Endothelial cell of umbilical vein (primary cell): Measurements from ENCODE around the gene HMGCL. TPM values are rescaled to one million over a fixed set of nuclear protein-coding genes. Genes with fewer than 3 reads are reported as not detected.
"Not testable (repeated sequence)": the region's sequence is repeated elsewhere in the genome, so short reads cannot be mapped to it uniquely, and the experiment has no call there.

Source experiments
- BruUV-seq: library from RNA; stranded (reverse); fragments of 400-500 nt; replicated peaks from 2 replicates; lab custom pipeline; 2021; lab: Mats Ljungman, UMichigan
- CTCF ChIA-PET: fragments of 300-600, 350-600 bp; sonication (Branson Sonifier 250); formaldehyde crosslinking; loops from one replicate; lab custom pipeline; 2021; ENCODE audit warnings: antibody characterized with exemption, inconsistent platforms; lab: Charles Lee
- POLR2A ChIA-PET: fragments of 300-600, 350-600 bp; sonication (Branson Sonifier 250); formaldehyde crosslinking; loops from one replicate; lab custom pipeline; 2021; ENCODE audit warnings: antibody characterized with exemption, inconsistent platforms; lab: Charles Lee
- DNase-seq: peaks from one replicate; pipeline ENCODE4 v3.0.0-alpha.2; 2011; ENCODE audit warnings: low read depth, low spot score
- FAIRE-seq: peaks from 2 replicates; lab custom pipeline; 2011; peaks lifted over from hg19 to GRCh38; lab: Jason Lieb, UNC
- H2AFZ ChIP-seq: 2 replicates; pipeline ENCODE4 v1.6.0; 2012; ENCODE audit warnings: low read depth, low read length, control low read depth, inconsistent platforms
- H3K27ac ChIP-seq: 2 replicates; pipeline ENCODE4 v1.5.1; 2011; ENCODE audit warnings: low read depth, mild to moderate bottlenecking, control low read depth, low read length, moderate library complexity; ENCODE audit not compliant: insufficient read depth
- H3K27me3 ChIP-seq, 2 experiments: 2 replicates each; pipeline versions ENCODE4 v1.6.0 to v1.6.1; 2011; ENCODE audit warnings: low read length in 2 of 2, mixed read lengths in 1 of 2; ENCODE audit not compliant: control insufficient read depth in 2 of 2, insufficient read depth in 2 of 2
- H3K36me3 ChIP-seq, 2 experiments: 2 replicates in 1 of 2; 3 replicates in 1 of 2; pipeline ENCODE4 v1.5.1; 2011; ENCODE audit warnings: low read length in 2 of 2, mild to moderate bottlenecking in 1 of 2, moderate library complexity in 1 of 2; ENCODE audit not compliant: control insufficient read depth in 2 of 2, insufficient read depth in 2 of 2; ENCODE audit errors: extremely low read depth in 1 of 2
- H3K4me1 ChIP-seq: 3 replicates; pipeline ENCODE4 v1.5.1; 2011; ENCODE audit warnings: mild to moderate bottlenecking, low read length; ENCODE audit not compliant: control insufficient read depth, insufficient read depth; ENCODE audit errors: extremely low read depth
- H3K4me2 ChIP-seq: 2 replicates; pipeline ENCODE4 v1.6.1; 2011; ENCODE audit warnings: low read length, control low read depth, mixed read lengths; ENCODE audit not compliant: insufficient read depth
- H3K4me3 ChIP-seq, 3 experiments: fragments of 200-600 bp in 1 of 3; sonication (generic), shearing (Covaris generic) in 1 of 3; replicated peaks in 1 of 3; 2 replicates each; pipeline ENCODE4 v1.5.1; 2011 to 2016; ENCODE audit warnings: control low read depth in 3 of 3, low read length in 3 of 3, mild to moderate bottlenecking in 2 of 3, inconsistent platforms in 1 of 3, low read depth in 1 of 3, moderate library complexity in 1 of 3; ENCODE audit not compliant: insufficient read depth in 1 of 3
- H3K79me2 ChIP-seq: 2 replicates; pipeline ENCODE4 v1.6.0; 2012; ENCODE audit warnings: low read length, inconsistent platforms; ENCODE audit not compliant: control insufficient read depth, insufficient read depth
- H3K9ac ChIP-seq: replicated peaks from 2 replicates; pipeline ENCODE3; 2011; ENCODE audit warnings: low read length, control low read depth; ENCODE audit not compliant: insufficient read depth; ENCODE audit errors: extremely low read depth
- H3K9me1 ChIP-seq: replicated peaks from 3 replicates; pipeline ENCODE4 v1.6.0; 2011; ENCODE audit warnings: mild to moderate bottlenecking, low read length; ENCODE audit not compliant: control insufficient read depth, insufficient read depth; ENCODE audit errors: extremely low read depth
- H3K9me3 ChIP-seq: replicated peaks from 2 replicates; pipeline ENCODE4 v1.5.1; 2012; ENCODE audit warnings: low read length, inconsistent platforms; ENCODE audit not compliant: control insufficient read depth, insufficient read depth
- H4K20me1 ChIP-seq: replicated peaks from 2 replicates; pipeline ENCODE3; 2011; ENCODE audit warnings: mild to moderate bottlenecking, low read length; ENCODE audit not compliant: control insufficient read depth, insufficient read depth; ENCODE audit errors: extremely low read depth
- CTCF ChIP-seq, 2 donors: IDR thresholded peaks; 1 replicate in 1 of 2; 2 replicates in 1 of 2; pipeline ENCODE4 v1.5.1; 2011; ENCODE audit warnings: low read length in 2 of 2, mild to moderate bottlenecking in 2 of 2, moderate library complexity in 2 of 2, control low read depth in 1 of 2, inconsistent platforms in 1 of 2, low read depth in 1 of 2; ENCODE audit not compliant: insufficient read depth in 1 of 2; ENCODE audit errors: extremely low read depth in 1 of 2
- EZH2 ChIP-seq: IDR thresholded peaks from 2 replicates; pipeline ENCODE4 v1.6.1; 2012; ENCODE audit warnings: borderline replicate concordance, low read depth, mild to moderate bottlenecking, moderate library complexity, low read length, inconsistent platforms; ENCODE audit not compliant: severe bottlenecking
- FOS ChIP-seq: IDR thresholded peaks from 2 replicates; pipeline ENCODE4 v1.6.1; 2011; ENCODE audit warnings: mild to moderate bottlenecking, low read length, moderate library complexity, borderline replicate concordance; ENCODE audit not compliant: insufficient read depth
- GATA2 ChIP-seq: IDR thresholded peaks from 2 replicates; pipeline ENCODE4 v1.7.0; 2011; ENCODE audit warnings: low read depth, mild to moderate bottlenecking, moderate library complexity, mixed read lengths, low read length; ENCODE audit not compliant: insufficient read length, insufficient read depth
- MAX ChIP-seq: IDR thresholded peaks from 2 replicates; pipeline ENCODE4 v1.6.1; 2011; ENCODE audit not compliant: insufficient read depth, insufficient read length
- MYC ChIP-seq: IDR thresholded peaks from one replicate; pipeline ENCODE4 v1.6.1; 2011; ENCODE audit warnings: mild to moderate bottlenecking, low read depth, low read length
- POLR2A ChIP-seq: IDR thresholded peaks from 2 replicates; pipeline ENCODE4 v1.6.1; 2012; ENCODE audit warnings: low read depth, mild to moderate bottlenecking, control low read depth, low read length
- POLR2AphosphoS5 ChIP-seq: IDR thresholded peaks from 2 replicates; pipeline ENCODE4 v1.6.1; 2012; ENCODE audit warnings: low read depth, mild to moderate bottlenecking, control low read depth, low read length, moderate library complexity; ENCODE audit not compliant: insufficient read depth
- dilution Hi-C: fragments of 300-500 bp; cut with MboI; formaldehyde crosslinking; loops from one replicate; pipeline ENCODE4 v1.15.0; 2019; ENCODE audit warnings: low sequenced_read_pairs; ENCODE audit not compliant: extremely low pct_ligation_motif_present
- intact Hi-C: fragments of 100-400 bp; cut with micrococcal nuclease; formaldehyde crosslinking; loops from one replicate; pipeline ENCODE4 v1.10.0; 2022
- polyA plus RNA-seq, 4 experiments: library from polyadenylated mRNA; depleted of rRNA in 3 of 4; stranded (reverse) in 3 of 4; unstranded in 1 of 4; fragments of >200 nt; gene quantifications; 2 replicates each; pipeline versions ENCODE4 v1.2.1 to v1.2.3, GENCODE V29; 2011 to 2012; ENCODE audit warnings: missing spikeins in 1 of 4
- total RNA-seq: library from RNA; stranded (reverse); gene quantifications from 2 replicates; pipeline ENCODE4 v1.2.3, GENCODE V29; 2021

The HMGCL gene
- total and polyA plus RNA-seq, 2 donors (not counting 3 experiments of a cell fraction or from before 2014, with no cell fraction given), result 24.2 to 30.0 TPM

GRCh38 chr1:23848673-23849616 lies 23.7 kb upstream of the HMGCL start:
- no TSS peak for BruUV-seq
- H3K9me1 ChIP-seq, result no peaks in the 10 kb centered on the region
- no peaks in the 10 kb centered on the region for H3K4me1 ChIP-seq
- TF ChIP-seq CTCF (IDR thresholded peaks at IDR 0.05; ENCODE audit: extremely low read depth in 1 of 2, insufficient read depth in 1 of 2, low read depth in 1 of 2, low read length in 2 of 2), result no peak
- TF ChIP-seq FOS, result no peak
- TF ChIP-seq GATA2, result no peak
- no peak for TF ChIP-seq POLR2A
- no peak for TF ChIP-seq POLR2AphosphoS5
- no peak for TF ChIP-seq MYC
- no peak for TF ChIP-seq MAX
- no peak for TF ChIP-seq EZH2
- no peak overlapping the region for H2AFZ ChIP-seq
- intact Hi-C loops (no loop called here), dilution Hi-C loops (no loop called here)
- H3K36me3 ChIP-seq, result no peaks in the 10 kb centered on the region
- no peak overlapping the region for H3K4me2 ChIP-seq
- H3K4me3 ChIP-seq, result no peak overlapping the region
- no peaks in the 10 kb centered on the region for H4K20me1 ChIP-seq
- FAIRE-seq (no peak), DNase-seq (no peak)
- no peaks in the 10 kb centered on the region for H3K79me2 ChIP-seq
- H3K27ac ChIP-seq, result no peak overlapping the region
- CTCF ChIA-PET, result interaction anchor here (1.7 to 1.9 kb wide), 2 partner anchors 38 to 77 kb away, joined by 4 to 6 read pairs; no protein-coding TSS in a partner anchor
- H3K9ac ChIP-seq, result no peak overlapping the region
- no peaks in the 10 kb centered on the region for H3K27me3 ChIP-seq
- POLR2A ChIA-PET, result no interaction called here
- no peaks in the 10 kb centered on the region for H3K9me3 ChIP-seq

- BruUV-seq, H3K9me3 ChIP-seq, H3K36me3 ChIP-seq, H3K9me1 ChIP-seq, intact Hi-C loops, H2AFZ ChIP-seq, H3K4me1 ChIP-seq, H3K9ac ChIP-seq, H3K27ac ChIP-seq, dilution Hi-C loops, FAIRE-seq, H3K79me2 ChIP-seq, H3K4me3 ChIP-seq, H3K27me3 ChIP-seq, DNase-seq, H3K4me2 ChIP-seq, H4K20me1 ChIP-seq, POLR2A ChIA-PET: not testable (repeated sequence)
- CTCF ChIA-PET, result interaction anchor here (1.7 kb wide), 1 partner anchor 76 kb away, joined by 6 read pairs; no protein-coding TSS in a partner anchor
These were observed 22.4 kb upstream of the HMGCL start for GRCh38 chr1:23847482-23848095.
